HG02943 (cell line): ENCODE measurements around the gene CLOCK.

ENCODE experiments used
- ATAC-seq: cut with Tn5 transposase; IDR thresholded peaks from one replicate; pipeline ENCODE4 v1.9.1; 2021; ENCODE audit warnings: mild to moderate bottlenecking, low read depth, moderate library complexity; ENCODE audit not compliant: unreplicated experiment

The CLOCK gene

GRCh38 chr4:55431710-55432336, 114.9 kb downstream of the CLOCK start:
- no peak for ATAC-seq

GRCh38 chr4:55424791-55425190, 121.9 kb downstream of the CLOCK start:
- ATAC-seq: no peak

DNA sequence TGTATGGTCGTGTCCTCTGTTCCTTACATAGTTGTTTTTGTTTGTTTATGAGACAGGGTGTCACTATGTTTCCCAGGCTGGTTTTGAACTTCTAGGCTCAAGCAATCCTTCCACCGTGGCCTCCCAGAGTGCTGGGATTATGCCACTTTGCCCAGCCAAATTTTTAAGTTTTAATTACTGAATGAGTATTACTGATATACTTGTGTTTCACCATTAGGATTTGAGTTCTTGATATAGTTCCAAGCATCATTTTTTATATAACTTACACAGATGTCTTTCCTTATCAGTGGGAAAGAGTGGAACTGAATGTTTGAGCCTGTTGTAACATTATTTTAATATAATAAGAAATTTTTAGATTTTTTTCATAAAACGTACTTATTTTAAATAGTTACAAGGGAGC, 130.5 kb downstream of the CLOCK start:
- ATAC-seq: no peak

- no peak for ATAC-seq
Observed at GRCh38 chr4:55411621-55412020, 135.1 kb downstream of the CLOCK start.

- ATAC-seq: no peak
Observed at GRCh38 chr4:55410431-55410830, 136.3 kb downstream of the CLOCK start.

- no peak for ATAC-seq
Observed at GRCh38 chr4:55409468-55410171, 137.1 kb downstream of the CLOCK start.

GRCh38 chr4:55407764-55408163, 138.9 kb downstream of the CLOCK start:
- ATAC-seq: no peak

DNA sequence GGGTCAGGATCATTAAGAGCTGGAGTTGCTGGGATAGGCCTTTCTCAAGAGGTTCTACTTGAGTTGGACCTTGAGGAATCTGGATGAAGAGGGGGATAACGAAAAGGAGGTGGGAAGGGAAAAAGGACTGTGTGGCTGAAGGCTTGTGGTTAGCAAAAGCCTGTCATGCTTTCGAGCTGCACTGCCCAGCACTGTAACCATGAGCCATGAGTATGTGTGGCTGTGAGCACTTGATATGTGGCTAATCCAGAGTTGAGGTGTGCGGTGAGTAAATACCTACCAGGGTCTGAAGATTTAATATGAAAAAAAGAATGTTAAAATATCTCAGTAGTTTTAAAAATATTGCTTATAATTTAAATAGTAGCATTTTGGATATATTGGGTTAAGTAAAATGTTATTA, 139.6 kb downstream of the CLOCK start:
- no peak for ATAC-seq

DNA sequence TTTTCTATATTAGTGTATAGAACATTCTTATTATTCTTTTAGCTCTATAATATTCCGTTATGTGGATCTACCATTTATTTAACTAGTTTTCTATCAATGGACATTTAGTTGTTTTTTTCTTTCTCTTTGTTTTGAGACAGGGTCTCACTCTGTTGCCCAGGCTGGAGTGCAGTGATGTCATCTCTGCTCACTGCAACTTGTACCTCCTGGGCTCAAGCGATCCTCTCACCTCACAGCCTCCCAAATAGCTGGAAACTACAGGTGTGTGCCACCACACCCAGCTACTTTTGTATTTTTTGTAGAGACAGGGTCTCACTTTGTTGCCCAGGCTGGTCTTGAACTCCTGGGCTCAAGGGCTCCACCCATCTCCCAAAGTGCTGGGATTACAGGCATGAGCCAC, 140.2 kb downstream of the CLOCK start:
- ATAC-seq: no peak

GRCh38 chr4:55405073-55405472, 141.6 kb downstream of the CLOCK start:
- ATAC-seq: no peak

GRCh38 chr4:55399581-55399980, 147.1 kb downstream of the CLOCK start:
- no peak for ATAC-seq

- ATAC-seq: no peak
Observed at GRCh38 chr4:55398966-55399365, 147.7 kb downstream of the CLOCK start.

DNA sequence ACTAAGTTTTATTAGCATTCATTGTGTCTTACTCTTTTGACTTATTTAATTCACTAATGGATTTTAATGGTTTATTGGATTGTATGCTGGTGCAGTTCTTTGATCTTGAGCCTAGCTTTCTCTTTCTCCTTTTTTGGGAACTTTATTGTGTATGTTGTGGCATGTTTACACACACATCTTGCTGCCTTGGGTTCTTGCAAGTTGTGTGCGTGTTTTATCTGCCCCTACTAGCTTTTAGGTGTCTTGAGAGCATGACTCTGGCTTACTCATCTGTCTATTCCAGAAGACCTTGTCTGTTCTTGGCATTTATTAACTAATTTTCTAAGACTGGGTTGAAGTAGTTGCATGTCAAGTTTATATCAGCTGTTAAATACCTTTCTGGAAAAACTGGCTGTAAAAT, 148.2 kb downstream of the CLOCK start:
- no peak for ATAC-seq

- no peak for ATAC-seq
Observed at GRCh38 chr4:55397520-55398321, 149.0 kb downstream of the CLOCK start.

GRCh38 chr4:55397126-55397436, 149.6 kb downstream of the CLOCK start:
- no peak for ATAC-seq

DNA sequence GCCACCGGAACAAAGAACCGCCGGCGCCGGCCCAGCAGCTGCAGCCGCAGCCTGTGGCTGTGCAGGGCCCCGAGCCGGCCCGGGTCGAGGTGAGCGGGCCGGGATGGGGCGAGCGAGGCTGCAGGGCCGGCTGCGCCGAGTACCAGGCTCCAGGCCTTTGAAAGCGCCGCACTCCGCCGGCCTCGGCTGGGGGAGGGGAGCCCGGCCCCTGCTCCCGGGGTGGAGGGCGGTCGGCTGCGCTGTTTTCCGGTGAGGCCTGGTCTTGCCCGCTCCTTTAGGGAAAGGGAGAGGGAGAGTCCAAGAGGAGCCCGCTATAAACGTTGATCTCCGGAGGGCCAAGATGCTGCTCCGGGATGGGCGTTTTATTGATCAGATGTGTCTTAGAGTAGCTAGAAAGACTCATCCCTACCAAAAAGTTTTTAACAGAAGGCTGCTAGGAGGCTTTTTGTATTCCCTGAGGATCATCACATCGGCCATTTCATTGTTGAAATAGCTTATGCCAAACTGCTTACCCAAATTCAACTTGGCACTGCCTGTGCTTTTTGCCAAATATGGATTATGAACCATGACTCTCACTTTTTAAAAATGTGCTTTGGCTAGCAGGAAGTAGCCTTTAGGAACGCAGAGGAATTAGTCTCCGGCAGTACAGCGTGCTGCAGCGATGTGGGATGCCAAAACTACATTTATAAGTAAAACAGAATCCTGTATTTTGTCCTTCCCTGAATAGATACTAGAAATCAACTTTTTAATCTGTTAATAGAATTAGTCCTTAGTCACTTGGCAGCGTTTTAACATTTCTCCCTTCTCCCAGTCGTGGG, 150.2 kb downstream of the CLOCK start:
- ATAC-seq: peak; percentile 28

- peak; percentile 90 for ATAC-seq
Observed at GRCh38 chr4:55395529-55396307, 151.0 kb downstream of the CLOCK start, which contains the start of gene TMEM165. TMEM165 (plus strand) TSS chr4:55395957; CDS start chr4:55396190, 233 bp downstream.

GRCh38 chr4:55395218-55395528, 151.5 kb downstream of the CLOCK start:
- ATAC-seq: peak; percentile 7

- ATAC-seq: no peak
Observed at GRCh38 chr4:55393461-55394320, 153.0 kb downstream of the CLOCK start.
